ENCODE results near the gene CTNNBIP1.

DNA sequence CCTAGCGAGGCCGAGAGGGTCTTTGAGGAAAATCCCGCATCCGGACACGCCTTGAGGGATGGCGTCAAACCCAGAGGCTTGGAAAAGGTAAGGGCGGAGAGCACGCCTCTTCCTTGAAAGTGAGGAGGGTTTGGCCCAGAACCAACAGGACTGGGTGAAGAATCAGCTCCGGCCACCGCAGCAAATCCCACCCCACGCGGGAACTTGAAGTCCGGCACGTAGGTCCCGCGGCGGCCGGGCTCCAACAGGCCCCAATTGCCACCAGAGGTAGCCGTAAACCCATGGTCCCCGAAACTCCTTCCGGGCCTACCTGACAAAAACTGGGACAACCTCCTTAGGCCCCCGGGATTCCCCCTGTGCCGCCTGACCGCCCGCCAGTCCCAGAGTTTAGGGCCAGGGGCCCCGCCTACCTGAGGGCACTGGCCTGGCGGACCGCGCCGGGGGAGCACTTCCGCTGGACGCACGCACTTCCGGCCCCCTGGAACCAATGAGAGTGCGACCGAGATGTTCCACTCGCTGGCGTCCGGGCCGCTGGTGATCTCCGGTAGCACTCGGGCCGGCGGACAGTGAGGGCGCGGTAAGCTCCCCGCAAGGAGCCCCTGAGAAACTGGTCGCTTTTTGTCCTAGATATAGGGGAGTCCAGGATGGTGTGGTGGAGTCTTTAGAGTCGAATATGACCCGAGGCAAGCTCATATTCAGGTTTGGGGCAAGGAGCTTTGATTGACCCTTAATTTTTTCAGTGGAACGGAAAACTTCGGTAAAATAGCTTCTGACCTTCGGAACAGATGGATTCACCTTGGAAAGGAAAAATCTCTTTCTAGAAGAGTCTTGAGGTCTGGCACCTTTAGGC is 33.1 kb upstream of the CTNNBIP1 start, which contains the start of the genes LZIC and NMNAT1:
- TF ChIP-seq TAF1 (IDR thresholded peaks at IDR 0.05; ENCODE audit: borderline replicate concordance, insufficient read depth, low read length) (peak; percentile 87; the same call in 1 of the 2 replicates), POLR2AphosphoS5 (IDR thresholded peaks at IDR 0.05; ENCODE audit: low read depth, low read length) (peak; percentile 81), SIN3A (IDR thresholded peaks at IDR 0.05; ENCODE audit: borderline replicate concordance, insufficient read depth, low read length) (peak; percentile 76)
